ENCODE measurements around the gene PTPRG.

DNA sequence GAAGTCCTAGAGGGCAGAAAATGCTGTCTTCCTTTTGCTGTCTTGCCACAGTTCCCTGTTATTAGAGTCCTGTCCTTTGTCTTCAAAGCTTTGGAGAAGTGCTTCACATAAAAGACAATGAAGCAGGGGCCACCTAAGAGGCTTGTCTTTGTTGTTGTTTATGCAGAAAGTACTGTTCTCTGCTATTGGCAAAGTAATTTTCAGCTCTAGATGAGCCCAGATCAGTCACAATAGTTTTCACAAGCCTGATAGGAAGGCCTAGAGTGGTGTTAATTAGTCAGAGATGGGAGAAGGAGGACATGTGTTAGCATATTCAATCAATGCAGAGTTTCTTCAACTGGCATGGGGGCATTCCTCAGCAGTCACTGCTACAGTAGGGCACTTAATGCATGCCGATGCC, 300.0 kb downstream of the PTPRG start:
- TF ChIP-seq POLR2A (IDR thresholded peaks at IDR 0.05) = no peak
- TF ChIP-seq, protein P1, sequence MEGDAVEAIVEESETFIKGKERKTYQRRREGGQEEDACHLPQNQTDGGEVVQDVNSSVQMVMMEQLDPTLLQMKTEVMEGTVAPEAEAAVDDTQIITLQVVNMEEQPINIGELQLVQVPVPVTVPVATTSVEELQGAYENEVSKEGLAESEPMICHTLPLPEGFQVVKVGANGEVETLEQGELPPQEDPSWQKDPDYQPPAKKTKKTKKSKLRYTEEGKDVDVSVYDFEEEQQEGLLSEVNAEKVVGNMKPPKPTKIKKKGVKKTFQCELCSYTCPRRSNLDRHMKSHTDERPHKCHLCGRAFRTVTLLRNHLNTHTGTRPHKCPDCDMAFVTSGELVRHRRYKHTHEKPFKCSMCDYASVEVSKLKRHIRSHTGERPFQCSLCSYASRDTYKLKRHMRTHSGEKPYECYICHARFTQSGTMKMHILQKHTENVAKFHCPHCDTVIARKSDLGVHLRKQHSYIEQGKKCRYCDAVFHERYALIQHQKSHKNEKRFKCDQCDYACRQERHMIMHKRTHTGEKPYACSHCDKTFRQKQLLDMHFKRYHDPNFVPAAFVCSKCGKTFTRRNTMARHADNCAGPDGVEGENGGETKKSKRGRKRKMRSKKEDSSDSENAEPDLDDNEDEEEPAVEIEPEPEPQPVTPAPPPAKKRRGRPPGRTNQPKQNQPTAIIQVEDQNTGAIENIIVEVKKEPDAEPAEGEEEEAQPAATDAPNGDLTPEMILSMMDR (IDR thresholded peaks at IDR 0.05) = no peak

Data from suprapubic skin (tissue), 3 donors.